Parathyroid adenoma (tissue), 2 donors: ENCODE results near the gene STX7.
A peak's percentile ranks its signal among the peaks of the same experiment; 100 is the strongest.
"Not testable (repeated sequence)": the region's sequence is repeated elsewhere in the genome, so short reads cannot be mapped to it uniquely, and the experiment has no call there.

ENCODE experiments used
- H2AFZ ChIP-seq: fragments of 300-600 bp; sonication (generic); one replicate; pipeline ENCODE4 v1.7.0; 2017; ENCODE audit warnings: antibody characterized with exemption, mild to moderate bottlenecking
- H3K27ac ChIP-seq: fragments of 300-600 bp; sonication (generic); one replicate; pipeline ENCODE4 v1.7.0; 2017
- H3K27me3 ChIP-seq: fragments of 300-600 bp; sonication (generic); one replicate; pipeline ENCODE4 v1.7.0; 2017; ENCODE audit warnings: low read length; ENCODE audit not compliant: control insufficient read depth, insufficient read depth
- H3K36me3 ChIP-seq: fragments of 300-600 bp; sonication (generic); one replicate; pipeline ENCODE4 v1.7.0; 2017; ENCODE audit warnings: low read length; ENCODE audit not compliant: control insufficient read depth, insufficient read depth
- H3K4me1 ChIP-seq: fragments of 300-600 bp; sonication (generic); one replicate; pipeline ENCODE4 v1.7.0; 2017; ENCODE audit warnings: control low read depth
- H3K4me2 ChIP-seq: fragments of 300-600 bp; sonication (generic); one replicate; pipeline ENCODE4 v1.7.0; 2017; ENCODE audit warnings: low read length
- H3K4me3 ChIP-seq: fragments of 300-600 bp; sonication (generic); one replicate; pipeline ENCODE4 v1.7.0; 2017; ENCODE audit warnings: low read depth, low read length
- H3K79me2 ChIP-seq: fragments of 300-600 bp; sonication (generic); one replicate; pipeline ENCODE4 v1.7.0; 2017; ENCODE audit warnings: control low read depth
- H3K9ac ChIP-seq: fragments of 300-600 bp; sonication (generic); one replicate; pipeline ENCODE4 v1.7.0; 2017; ENCODE audit warnings: mild to moderate bottlenecking
- H3K9me3 ChIP-seq: fragments of 300-600 bp; sonication (generic); one replicate; pipeline ENCODE4 v1.7.0; 2017; ENCODE audit warnings: low read length; ENCODE audit not compliant: control insufficient read depth
- TF ChIP-seq, protein P1 (sequence below): fragments of 300-600 bp; sonication (generic); IDR thresholded peaks from one replicate; pipeline ENCODE4 v1.7.0; 2017; ENCODE audit warnings: antibody characterized with exemption, mild to moderate bottlenecking
- donor health status: primary hyperparathyroidism.

The STX7 gene, protein sequence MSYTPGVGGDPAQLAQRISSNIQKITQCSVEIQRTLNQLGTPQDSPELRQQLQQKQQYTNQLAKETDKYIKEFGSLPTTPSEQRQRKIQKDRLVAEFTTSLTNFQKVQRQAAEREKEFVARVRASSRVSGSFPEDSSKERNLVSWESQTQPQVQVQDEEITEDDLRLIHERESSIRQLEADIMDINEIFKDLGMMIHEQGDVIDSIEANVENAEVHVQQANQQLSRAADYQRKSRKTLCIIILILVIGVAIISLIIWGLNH

DNA sequence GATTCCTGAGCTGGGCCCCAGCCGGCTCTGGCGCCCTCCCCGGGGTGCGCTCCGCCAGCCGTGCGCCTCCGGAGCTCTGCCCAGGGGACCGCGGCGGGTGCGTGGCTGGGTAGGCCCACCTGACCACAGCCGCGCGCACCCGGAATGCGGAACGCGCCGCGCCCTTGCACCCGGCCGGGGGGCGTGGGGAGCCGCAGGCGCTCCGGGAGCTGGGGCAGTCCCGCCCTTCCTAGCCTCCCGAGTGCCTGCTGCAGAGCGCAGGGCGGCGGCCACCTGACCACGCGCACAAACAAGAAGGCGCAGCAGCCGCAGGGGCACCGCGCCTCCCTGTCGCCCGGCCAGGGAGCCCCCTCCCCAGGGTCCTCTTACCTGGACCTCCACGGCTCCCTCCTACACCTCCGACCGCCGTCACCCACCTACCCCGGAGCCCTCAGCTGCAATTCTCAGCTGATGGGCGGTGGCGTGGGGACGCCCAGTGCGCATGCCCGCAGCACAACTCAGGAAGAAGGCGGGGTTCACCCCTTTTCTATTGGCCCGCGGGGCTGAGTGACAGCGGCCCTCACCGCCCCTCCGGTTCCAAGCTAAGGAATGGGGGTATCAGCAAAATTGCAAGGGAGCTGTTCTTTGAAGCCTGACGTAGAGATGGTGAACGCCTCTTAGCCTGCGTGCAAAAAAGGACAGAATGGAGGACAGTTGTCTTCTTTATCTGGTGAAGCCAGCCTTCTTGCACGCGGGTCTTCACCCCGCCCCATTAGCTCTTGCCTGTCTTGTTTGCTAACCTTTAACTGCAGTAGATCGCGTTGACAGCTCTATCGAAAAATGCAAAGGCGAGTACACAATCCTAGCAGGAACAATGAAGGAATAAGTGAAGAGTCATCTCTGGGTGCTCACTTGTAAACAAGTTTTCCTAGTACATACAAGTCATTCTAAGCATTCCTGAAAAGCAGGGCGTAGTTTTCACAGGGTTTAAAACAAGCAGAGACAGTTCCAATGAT is at the start of gene STX7:
Gene STX7 (minus strand): TSS at position 479 of the 995 bp plus-strand sequence. CDS start 9,586 bp downstream, outside the sequence.
- TF ChIP-seq, protein P1, sequence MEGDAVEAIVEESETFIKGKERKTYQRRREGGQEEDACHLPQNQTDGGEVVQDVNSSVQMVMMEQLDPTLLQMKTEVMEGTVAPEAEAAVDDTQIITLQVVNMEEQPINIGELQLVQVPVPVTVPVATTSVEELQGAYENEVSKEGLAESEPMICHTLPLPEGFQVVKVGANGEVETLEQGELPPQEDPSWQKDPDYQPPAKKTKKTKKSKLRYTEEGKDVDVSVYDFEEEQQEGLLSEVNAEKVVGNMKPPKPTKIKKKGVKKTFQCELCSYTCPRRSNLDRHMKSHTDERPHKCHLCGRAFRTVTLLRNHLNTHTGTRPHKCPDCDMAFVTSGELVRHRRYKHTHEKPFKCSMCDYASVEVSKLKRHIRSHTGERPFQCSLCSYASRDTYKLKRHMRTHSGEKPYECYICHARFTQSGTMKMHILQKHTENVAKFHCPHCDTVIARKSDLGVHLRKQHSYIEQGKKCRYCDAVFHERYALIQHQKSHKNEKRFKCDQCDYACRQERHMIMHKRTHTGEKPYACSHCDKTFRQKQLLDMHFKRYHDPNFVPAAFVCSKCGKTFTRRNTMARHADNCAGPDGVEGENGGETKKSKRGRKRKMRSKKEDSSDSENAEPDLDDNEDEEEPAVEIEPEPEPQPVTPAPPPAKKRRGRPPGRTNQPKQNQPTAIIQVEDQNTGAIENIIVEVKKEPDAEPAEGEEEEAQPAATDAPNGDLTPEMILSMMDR = peak; percentile 6
- Histone ChIP-seq H3K4me1 (peaks cover 9% of the 10 kb centered on the region), H2AFZ (peak within 1 kb of the TSS; percentile 86)

DNA sequence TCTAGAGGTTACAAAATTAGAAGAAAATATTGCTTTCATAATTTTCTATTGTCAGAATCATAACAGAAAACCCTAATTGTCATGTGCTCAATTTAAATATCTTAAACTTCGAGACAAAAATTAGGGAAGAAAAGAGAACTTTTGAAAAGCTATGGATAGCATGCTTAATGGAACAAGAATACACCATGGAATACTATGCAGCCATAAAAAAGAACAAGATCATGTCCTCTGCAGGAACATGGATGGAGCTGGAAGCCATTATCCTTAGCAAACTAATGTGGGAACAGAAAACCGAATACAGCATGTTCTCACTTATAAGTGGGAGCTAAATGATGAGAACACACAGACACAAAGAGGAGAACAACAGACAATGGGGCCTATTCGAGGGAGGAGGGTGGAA is 47.2 kb upstream of the STX7 start:
- H3K4me1 ChIP-seq, H3K9ac ChIP-seq, H3K79me2 ChIP-seq, H3K36me3 ChIP-seq, H3K4me2 ChIP-seq, H3K27ac ChIP-seq, H3K4me3 ChIP-seq, H2AFZ ChIP-seq, H3K9me3 ChIP-seq, H3K27me3 ChIP-seq: not testable (repeated sequence)

More for the DNA sequence above, at the start of gene STX7:
- Histone ChIP-seq H3K36me3 (no peaks in the 10 kb centered on the region), H3K4me3 (peak within 1 kb of the TSS; percentile 85), H3K4me2 (peak within 1 kb of the TSS; percentile 95), H3K27me3 (no peaks in the 10 kb centered on the region), H3K9ac (no peak within 1 kb of the TSS), H3K9me3 (no peaks in the 10 kb centered on the region), H3K79me2 (peaks cover 30% of the 10 kb centered on the region), H3K27ac (peak within 1 kb of the TSS; percentile 67)

DNA sequence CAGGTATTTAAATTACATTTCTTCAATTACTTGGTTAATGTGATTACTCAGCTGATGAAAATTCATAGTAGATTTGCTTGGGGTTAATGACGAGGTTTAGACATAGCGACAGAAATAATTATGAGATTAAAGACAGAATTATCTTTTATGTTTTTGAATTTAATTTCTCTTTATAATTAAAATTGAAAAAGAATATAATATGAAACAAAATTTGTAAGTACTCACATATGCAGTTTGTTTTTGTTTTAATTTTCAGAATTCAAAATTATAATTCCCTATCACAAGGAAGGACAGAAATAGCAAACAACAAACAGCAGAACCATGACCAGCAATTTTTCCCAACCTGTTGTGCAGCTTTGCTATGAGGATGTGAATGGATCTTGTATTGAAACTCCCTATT is 39.5 kb upstream of the STX7 start, which contains the start of gene TAAR8:
Gene TAAR8 (plus strand): TSS at position 301 of the 400 bp plus-strand sequence. CDS start 21 bp downstream, at position 322.
- H3K4me1 ChIP-seq = no peaks in the 10 kb centered on the region
- H2AFZ ChIP-seq = no peak within 1 kb of the TSS
- TF ChIP-seq, protein P1 = no peak
- no peaks in the 10 kb centered on the region for H3K79me2 ChIP-seq
- H3K9ac ChIP-seq = no peak within 1 kb of the TSS
- H3K27me3 ChIP-seq = no peaks in the 10 kb centered on the region
- no peaks in the 10 kb centered on the region for H3K9me3 ChIP-seq
- H3K36me3 ChIP-seq = no peaks in the 10 kb centered on the region
- H3K4me3 ChIP-seq = no peak within 1 kb of the TSS
- no peak within 1 kb of the TSS for H3K4me2 ChIP-seq
- no peak within 1 kb of the TSS for H3K27ac ChIP-seq

DNA sequence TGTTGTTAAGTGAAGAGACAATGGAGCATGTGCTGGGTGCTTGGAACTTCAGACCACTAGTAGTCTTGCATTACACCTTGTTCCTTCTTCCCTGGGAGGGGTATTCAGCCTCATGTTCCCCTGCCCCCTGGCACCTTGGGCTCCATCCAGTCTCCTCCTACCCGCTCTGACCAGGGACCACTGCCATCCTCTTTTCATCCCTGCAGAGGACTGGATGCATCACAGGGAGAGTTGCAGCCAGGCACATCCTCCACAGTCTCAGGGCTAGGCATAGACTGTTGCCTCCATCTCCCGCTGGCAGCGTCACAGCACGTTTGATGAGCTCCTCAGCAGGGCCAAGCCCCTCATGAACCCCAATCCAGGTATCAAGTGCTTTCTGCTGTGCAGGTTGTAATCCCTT is 38.3 kb upstream of the STX7 start:
- no peaks in the 10 kb centered on the region for H3K4me1 ChIP-seq
- H3K36me3 ChIP-seq = no peaks in the 10 kb centered on the region
- H3K79me2 ChIP-seq = no peaks in the 10 kb centered on the region
- H3K4me3 ChIP-seq = no peak overlapping the region
- no peak overlapping the region for H3K9ac ChIP-seq
- TF ChIP-seq, protein P1 = no peak
- no peak overlapping the region for H2AFZ ChIP-seq
- no peaks in the 10 kb centered on the region for H3K9me3 ChIP-seq
- H3K27me3 ChIP-seq = no peaks in the 10 kb centered on the region
- H3K4me2 ChIP-seq = no peak overlapping the region
- H3K27ac ChIP-seq = no peak overlapping the region

DNA sequence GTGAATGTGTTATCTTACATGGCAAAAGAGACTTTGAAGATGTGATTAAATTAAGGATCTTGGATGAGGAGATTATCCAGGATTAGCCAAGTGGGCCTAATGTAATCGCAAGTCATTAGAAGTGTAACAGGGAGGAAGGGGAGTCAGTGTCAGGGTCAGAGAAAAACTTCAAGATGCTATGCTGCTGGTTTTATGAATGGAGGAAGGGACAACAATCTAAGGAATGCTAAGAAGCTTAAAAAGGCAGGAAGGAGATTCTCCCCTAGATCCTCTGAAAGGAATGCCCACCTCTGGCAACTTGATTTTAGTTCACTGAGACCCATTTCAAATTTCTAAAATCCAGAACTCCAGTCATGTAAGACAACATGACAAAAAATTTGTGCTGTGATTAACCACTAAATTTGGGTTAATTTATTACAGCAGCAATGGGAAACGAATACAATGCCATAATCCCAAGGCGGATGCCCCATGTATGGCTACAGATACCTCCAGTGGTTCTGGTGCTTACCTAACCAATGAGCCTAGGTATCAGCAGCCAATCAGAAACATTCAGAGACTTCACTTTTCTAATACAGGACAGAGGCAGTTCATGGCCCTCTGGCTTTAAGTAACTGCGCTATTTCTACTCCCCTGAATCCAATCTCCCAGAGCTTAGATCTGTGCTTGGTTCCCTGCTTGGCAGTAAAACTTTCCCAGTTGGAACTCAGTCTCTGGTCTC is 36.0 kb upstream of the STX7 start:
- Histone ChIP-seq H3K4me2 (no peak overlapping the region), H3K27ac (no peak overlapping the region), H3K36me3 (no peaks in the 10 kb centered on the region), H2AFZ (no peak overlapping the region), H3K9me3 (no peaks in the 10 kb centered on the region), H3K4me3 (no peak overlapping the region), H3K79me2 (no peaks in the 10 kb centered on the region), H3K9ac (no peak overlapping the region), H3K27me3 (no peaks in the 10 kb centered on the region), H3K4me1 (no peaks in the 10 kb centered on the region)
- TF ChIP-seq, protein P1 = no peak
